GM12878 (cell line): Measurements from ENCODE around the gene LDLRAP1. TPM values are rescaled to one million over a fixed set of nuclear protein-coding genes. Genes with fewer than 3 reads are reported as not detected.

Experiments used
- ATAC-seq: fragments of 200-7000 bp; cut with Tn5 transposase; 3 replicates; pipeline ENCODE4 v1.9.1; 2020; ENCODE audit warnings: mild to moderate bottlenecking, moderate library complexity
- BruUV-seq: library from RNA; stranded (reverse); fragments of 400-500 nt; replicated peaks from 2 replicates; lab custom pipeline; 2021; lab: Mats Ljungman, UMichigan
- CTCF ChIA-PET: fragments of 300-600 bp; sonication (Branson Sonifier 250); formaldehyde crosslinking; extraction: SDS; loops from one replicate; lab custom pipeline; 2021; ENCODE audit warnings: inconsistent platforms; lab: Yijun Ruan, JAX
- POLR2A ChIA-PET: fragments of 350-600 bp; formaldehyde crosslinking; extraction: SDS; loops from one replicate; lab custom pipeline; 2021; ENCODE audit warnings: inconsistent platforms; lab: Charles Lee
- RAD21 ChIA-PET: fragments of 300-600 bp; sonication (Branson Sonifier 250); formaldehyde crosslinking; loops from one replicate; lab custom pipeline; 2023; ENCODE audit warnings: antibody characterized with exemption; ENCODE audit not compliant: unreplicated experiment; lab: Charles Lee
- SMC1A ChIA-PET: fragments of 300-600 bp; sonication (Branson Sonifier 250); formaldehyde crosslinking; loops from one replicate; lab custom pipeline; 2023; ENCODE audit not compliant: unreplicated experiment, uncharacterized antibody; lab: Charles Lee
- DNase-seq: peaks from one replicate; pipeline ENCODE4 v3.0.0-alpha.2; 2011; ENCODE audit warnings: low read depth, low spot score
- FAIRE-seq: peaks from 3 replicates; lab custom pipeline; 2011; peaks lifted over from hg19 to GRCh38; lab: Jason Lieb, UNC
- H2AFZ ChIP-seq: 2 replicates; pipeline ENCODE4 v1.6.0; 2011; ENCODE audit warnings: low read depth, low read length, control low read depth; ENCODE audit not compliant: control insufficient read depth
- H3K27ac ChIP-seq: 2 replicates; pipeline ENCODE4 v1.5.1; 2011; ENCODE audit warnings: control low read depth; ENCODE audit not compliant: control insufficient read depth, insufficient read depth
- H3K27me3 ChIP-seq, 2 experiments: replicated peaks in 1 of 2; 2 replicates each; pipeline versions ENCODE4 v1.6.0 to v1.6.1; 2011; ENCODE audit warnings: low read length in 1 of 2; ENCODE audit not compliant: control insufficient read depth in 2 of 2, insufficient read depth in 2 of 2
- H3K36me3 ChIP-seq, 2 experiments: 2 replicates each; pipeline ENCODE4 v1.5.1; 2011; ENCODE audit warnings: low read length in 1 of 2; ENCODE audit not compliant: control insufficient read depth in 2 of 2, insufficient read depth in 2 of 2
- H3K4me1 ChIP-seq: 2 replicates; pipeline ENCODE4 v1.6.1; 2011; ENCODE audit warnings: mild to moderate bottlenecking, low read length, moderate library complexity, mixed read lengths; ENCODE audit not compliant: control insufficient read depth, insufficient read depth
- H3K4me2 ChIP-seq: 2 replicates; pipeline ENCODE4 v1.6.0; 2011; ENCODE audit warnings: control low read depth; ENCODE audit not compliant: control insufficient read depth, insufficient read depth
- H3K4me3 ChIP-seq: fragments of 200-600 bp; sonication (generic); 2 replicates; pipeline ENCODE4 v1.5.1; 2016
- H3K79me2 ChIP-seq: 2 replicates; pipeline ENCODE4 v1.6.0; 2011; ENCODE audit warnings: low read length; ENCODE audit not compliant: control insufficient read depth, insufficient read depth
- H3K9ac ChIP-seq: 2 replicates; pipeline ENCODE4 v1.8.0; 2011; ENCODE audit warnings: low read length, control low read depth, mixed read lengths; ENCODE audit not compliant: control insufficient read depth, insufficient read depth
- H3K9me3 ChIP-seq: replicated peaks from 3 replicates; pipeline ENCODE4 v1.5.1; 2011; ENCODE audit warnings: mild to moderate bottlenecking, low read length; ENCODE audit not compliant: control insufficient read depth, insufficient read depth
- H4K20me1 ChIP-seq: 2 replicates; pipeline ENCODE4 v1.6.0; 2011; ENCODE audit not compliant: control insufficient read depth, insufficient read depth
- CHD2 ChIP-seq: IDR thresholded peaks from 2 replicates; pipeline ENCODE4 v1.6.1; 2011; ENCODE audit warnings: low read depth, low read length, improper control_type of control experiment, borderline replicate concordance
- ETV6 ChIP-seq, 2 experiments: fragments of 450-650 bp in 1 of 2; IDR thresholded peaks in 1 of 2; conservative IDR thresholded peaks in 1 of 2; 2 replicates each; pipeline ENCODE4 v1.6.1; 2014; ENCODE audit warnings: antibody characterized with exemption in 1 of 2, borderline replicate concordance in 1 of 2, low read depth in 1 of 2, mild to moderate bottlenecking in 1 of 2, moderate library complexity in 1 of 2
- FOS ChIP-seq: IDR thresholded peaks from 3 replicates; pipeline ENCODE4 v1.6.1; 2011; ENCODE audit warnings: borderline replicate concordance; ENCODE audit not compliant: insufficient read length; ENCODE audit errors: extremely low read depth
- IRF3 ChIP-seq: fragments of 450-650 bp; IDR thresholded peaks from 2 replicates; pipeline ENCODE4 v1.6.1; 2014; ENCODE audit warnings: mild to moderate bottlenecking
- MLLT1 ChIP-seq: fragments of 450-650 bp; IDR thresholded peaks from 2 replicates; pipeline ENCODE4 v1.6.1; 2016; ENCODE audit warnings: mild to moderate bottlenecking
- MYB ChIP-seq: fragments of 150-350 bp; IDR thresholded peaks from 2 replicates; pipeline ENCODE4 v1.6.1; 2014; ENCODE audit warnings: mild to moderate bottlenecking, low read depth, low read length, borderline replicate concordance
- NFXL1 ChIP-seq: fragments of 450-650 bp; IDR thresholded peaks from 2 replicates; pipeline ENCODE4 v1.6.1; 2017; ENCODE audit warnings: antibody characterized with exemption, mild to moderate bottlenecking, borderline replicate concordance
- PAX5 ChIP-seq: IDR thresholded peaks from 2 replicates; pipeline ENCODE4 v1.6.1; 2011; ENCODE audit warnings: low read depth, low read length, borderline replicate concordance
- RBBP5 ChIP-seq: fragments of 200-600 bp; sonication (generic); conservative IDR thresholded peaks from 2 replicates; pipeline ENCODE4 v1.6.1; 2016
- SRF ChIP-seq, 2 experiments: IDR thresholded peaks; 2 replicates each; pipeline ENCODE4 v1.6.1; 2011; ENCODE audit warnings: low read depth in 2 of 2, low read length in 2 of 2, mild to moderate bottlenecking in 1 of 2, moderate library complexity in 1 of 2
- ZBTB11 ChIP-seq: fragments of 450-650 bp; formaldehyde crosslinking; IDR thresholded peaks from 2 replicates; pipeline ENCODE4 v1.5.0; 2022; ENCODE audit warnings: mild to moderate bottlenecking, missing genetic modification characterization
- ZNF274 ChIP-seq: IDR thresholded peaks from one replicate; pipeline ENCODE4 v1.8.0; 2011; ENCODE audit not compliant: insufficient read length, insufficient read depth
- WGBS: methylation state at CpG from one replicate; pipeline ENCODE4 v1.1.6; 2016; ENCODE audit warnings: low lambda C conversion rate; ENCODE audit not compliant: insufficient replicate concordance, insufficient coverage; ENCODE audit errors: missing lambda C conversion rate; 5-methylcytosine and 5-hydroxymethylcytosine counted together
- in situ Hi-C: fragments of 300-500 bp; cut with MboI; formaldehyde crosslinking; loops from 9 replicates; pipeline ENCODE4 v1.14.3; 2018; ENCODE audit warnings: mixed read lengths
- intact Hi-C: fragments of 100-400 bp; cut with micrococcal nuclease; formaldehyde crosslinking; loops from one replicate; pipeline ENCODE4 v1.14.2; 2022; ENCODE audit not compliant: unreplicated experiment
- polyA plus RNA-seq, 11 experiments: library from polyadenylated mRNA; depleted of rRNA in 4 of 11; unstranded in 6 of 11; stranded (reverse) in 5 of 11; fragments of >200 nt; fragmentation: Nextera tagmentation in 4 of 11; fragmentation: Illumina TruSeq in 1 of 11; extraction: Ambion mirVana in 4 of 11; extraction: Trizol in 1 of 11; gene quantifications; 1 replicate in 1 of 11; 2 replicates in 10 of 11; pipeline versions ENCODE4 v1.2.1 to v1.2.3, GENCODE V29; 2011 to 2016; ENCODE audit warnings: inconsistent platforms in 2 of 11, missing spikeins in 2 of 11, low read depth in 1 of 11
- total RNA-seq, 4 experiments: library from RNA; depleted of rRNA in 3 of 4; stranded (reverse); fragments of >200 nt in 3 of 4; fragmentation: Illumina TruSeq in 1 of 4; extraction: Trizol in 1 of 4; gene quantifications; 2 replicates each; pipeline versions ENCODE4 v1.2.1 to v1.2.3, GENCODE V29; 2013 to 2021

LDLRAP1 gene
- total and polyA plus RNA-seq, 10 of the 15 experiments (the other 5 are each of a cell fraction or from before 2014, with no cell fraction given): 0.43 to 37.6 (median 22.0) TPM

DNA sequence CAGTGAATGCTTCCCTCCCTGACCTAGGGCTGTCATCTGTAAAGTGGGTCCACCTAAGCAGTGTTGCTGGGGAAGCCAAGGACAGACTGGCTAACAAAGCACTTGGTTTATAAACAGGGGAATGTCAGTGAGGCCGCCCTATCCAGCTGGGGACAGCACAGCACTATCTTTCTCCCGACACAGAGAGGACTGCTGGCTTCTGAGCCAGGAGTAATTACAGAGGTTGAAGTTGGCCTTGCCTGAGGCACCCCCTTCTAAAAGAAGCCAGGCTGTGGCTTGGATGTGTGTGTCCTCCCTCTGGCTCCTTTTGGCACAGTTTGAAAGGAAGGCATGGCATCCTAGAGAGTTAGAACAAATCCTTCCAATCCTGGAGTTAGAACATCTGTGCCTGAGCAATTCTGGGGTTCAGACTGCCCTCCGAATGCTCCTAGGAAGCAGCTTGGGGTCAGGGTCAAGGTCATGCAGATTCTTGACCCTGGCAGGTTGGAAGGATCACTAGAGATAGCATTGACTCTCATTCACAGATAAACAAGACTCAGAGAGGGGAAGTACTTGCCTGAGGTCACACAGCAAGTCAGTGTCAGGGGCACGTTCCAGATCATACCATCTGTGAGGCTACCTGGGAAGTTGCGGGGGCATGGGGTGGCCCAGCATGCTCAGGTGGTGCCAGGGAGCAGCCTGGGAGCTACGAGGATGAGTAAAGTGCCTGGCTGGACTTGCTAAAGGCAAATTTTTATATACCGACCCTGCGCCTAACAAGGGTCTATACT is 1.3 kb upstream of the LDLRAP1 start (continued):
- TF ChIP-seq MLLT1: no peak
- no peak for TF ChIP-seq ETV6 (conservative IDR thresholded peaks at IDR 0.05 in 1 of 2, IDR thresholded peaks at IDR 0.05 in 1 of 2; ENCODE audit: borderline replicate concordance in 1 of 2, low read depth in 1 of 2)
- TF ChIP-seq CHD2: no peak

- H3K27me3 ChIP-seq: no peaks in the 10 kb centered on the region; a peak in 1 of 4 replicates
- FAIRE-seq: peak; percentile 47
- no peak overlapping the region for H3K9ac ChIP-seq
- ChIA-PET CTCF (interaction anchor here (1.1 to 1.5 kb wide), 2 partner anchors 22 to 55 kb away, joined by 3 to 5 read pairs; no protein-coding TSS in a partner anchor), POLR2A (interaction anchor here (1.3 to 1.4 kb wide), 2 partner anchors 11 to 260 kb away, joined by 3 read pairs; no protein-coding TSS in a partner anchor), RAD21 (interaction anchor here (1.0 to 1.2 kb wide), 2 partner anchors 66 to 267 kb away, joined by 3 read pairs; no protein-coding TSS in a partner anchor), SMC1A (no interaction called here)
- H4K20me1 ChIP-seq: no peaks in the 10 kb centered on the region
- no TSS peak for BruUV-seq
- DNase-seq: no peak
- intact Hi-C loops (no loop called here), in situ Hi-C loops (no loop called here)
- peak overlapping the region; percentile 62; the same call in 1 of the 2 replicates for H3K4me2 ChIP-seq
- no peaks in the 10 kb centered on the region for H3K9me3 ChIP-seq
- no peaks in the 10 kb centered on the region for H3K36me3 ChIP-seq
- H3K27ac ChIP-seq: no peak overlapping the region
- H3K79me2 ChIP-seq: peaks cover 19% of the 10 kb centered on the region
- WGBS: 2% methylated on average over 7 of the region's 7 CpGs
- no peak for ATAC-seq
- peaks cover 24% of the 10 kb centered on the region for H3K4me1 ChIP-seq
- H2AFZ ChIP-seq: no peak overlapping the region; the same call in 1 of the 2 replicates
- H3K4me3 ChIP-seq: no peak overlapping the region
- TF ChIP-seq ZBTB11 (CRISPR knock-in tag) (no peak), MLLT1 (no peak), IRF3 (no peak), NFXL1 (no peak), SRF (IDR thresholded peaks at IDR 0.05; ENCODE audit: low read depth in 2 of 2, low read length in 2 of 2) (no peak), FOS (no peak), MYB (no peak), PAX5 (no peak), RBBP5 (no peak), ZNF274 (no peak)
Measured at GRCh38 chr1:25543005-25543424, 391 bp upstream of the LDLRAP1 start.
